ENCODE data around the gene INSIG1.

The INSIG1 gene

GRCh38 chr7:155303039-155303593 is 5.4 kb downstream of the INSIG1 start:
- no peak for DNase-seq
- in situ Hi-C loops (cut with HindIII; ENCODE audit: low pct_ligation_motif_present, low sequenced_read_pairs): loop anchor here (5.0 kb wide), 1 partner anchor 111 kb away; no protein-coding TSS in a partner anchor

DNA sequence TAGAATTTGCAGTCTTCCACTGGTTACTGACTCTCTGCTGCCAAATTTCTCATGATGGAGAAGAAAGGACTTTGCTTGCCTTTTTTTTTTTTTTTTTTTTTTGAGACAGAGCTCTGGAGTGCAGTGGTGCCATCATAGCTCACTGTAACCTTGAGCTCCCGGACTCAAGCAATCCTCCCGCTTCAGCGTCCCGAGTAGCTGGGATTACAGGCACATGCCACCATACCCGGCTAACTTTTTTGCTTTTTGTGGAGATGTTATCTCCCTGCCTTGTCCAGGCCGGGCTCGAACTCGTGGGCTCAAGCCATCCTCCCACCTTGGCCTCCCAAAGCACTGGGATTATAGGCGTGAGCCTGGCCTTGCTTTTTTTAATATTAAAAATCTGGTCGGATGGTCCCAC is 6.2 kb downstream of the INSIG1 start:
- no peak for DNase-seq
- peaks cover 52% of the 10 kb centered on the region for H3K36me3 ChIP-seq (replicated peaks)
- no peaks in the 10 kb centered on the region for H3K27me3 ChIP-seq (replicated peaks)
- TF ChIP-seq, protein P1, sequence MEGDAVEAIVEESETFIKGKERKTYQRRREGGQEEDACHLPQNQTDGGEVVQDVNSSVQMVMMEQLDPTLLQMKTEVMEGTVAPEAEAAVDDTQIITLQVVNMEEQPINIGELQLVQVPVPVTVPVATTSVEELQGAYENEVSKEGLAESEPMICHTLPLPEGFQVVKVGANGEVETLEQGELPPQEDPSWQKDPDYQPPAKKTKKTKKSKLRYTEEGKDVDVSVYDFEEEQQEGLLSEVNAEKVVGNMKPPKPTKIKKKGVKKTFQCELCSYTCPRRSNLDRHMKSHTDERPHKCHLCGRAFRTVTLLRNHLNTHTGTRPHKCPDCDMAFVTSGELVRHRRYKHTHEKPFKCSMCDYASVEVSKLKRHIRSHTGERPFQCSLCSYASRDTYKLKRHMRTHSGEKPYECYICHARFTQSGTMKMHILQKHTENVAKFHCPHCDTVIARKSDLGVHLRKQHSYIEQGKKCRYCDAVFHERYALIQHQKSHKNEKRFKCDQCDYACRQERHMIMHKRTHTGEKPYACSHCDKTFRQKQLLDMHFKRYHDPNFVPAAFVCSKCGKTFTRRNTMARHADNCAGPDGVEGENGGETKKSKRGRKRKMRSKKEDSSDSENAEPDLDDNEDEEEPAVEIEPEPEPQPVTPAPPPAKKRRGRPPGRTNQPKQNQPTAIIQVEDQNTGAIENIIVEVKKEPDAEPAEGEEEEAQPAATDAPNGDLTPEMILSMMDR (IDR thresholded peaks at IDR 0.05; ENCODE audit: low read depth, low read length, missing control alignments): no peak
- no peak overlapping the region for H3K4me3 ChIP-seq (ENCODE audit: low read depth, low read length)
- in situ Hi-C loops (cut with HindIII; ENCODE audit: low pct_ligation_motif_present, low sequenced_read_pairs): loop anchor here (5.0 kb wide), 1 partner anchor 112 kb away; no protein-coding TSS in a partner anchor
- no peak overlapping the region for H3K27ac ChIP-seq

More at GRCh38 chr7:155303039-155303593, 5.4 kb downstream of the INSIG1 start:
- TF ChIP-seq, protein P1 (IDR thresholded peaks at IDR 0.05; ENCODE audit: low read depth, low read length, missing control alignments): no peak
- Histone ChIP-seq H3K4me3 (ENCODE audit: low read depth, low read length) (no peak overlapping the region), H3K27ac (no peak overlapping the region), H3K27me3 (replicated peaks) (no peaks in the 10 kb centered on the region), H3K36me3 (replicated peaks) (peaks cover 44% of the 10 kb centered on the region)

DNA sequence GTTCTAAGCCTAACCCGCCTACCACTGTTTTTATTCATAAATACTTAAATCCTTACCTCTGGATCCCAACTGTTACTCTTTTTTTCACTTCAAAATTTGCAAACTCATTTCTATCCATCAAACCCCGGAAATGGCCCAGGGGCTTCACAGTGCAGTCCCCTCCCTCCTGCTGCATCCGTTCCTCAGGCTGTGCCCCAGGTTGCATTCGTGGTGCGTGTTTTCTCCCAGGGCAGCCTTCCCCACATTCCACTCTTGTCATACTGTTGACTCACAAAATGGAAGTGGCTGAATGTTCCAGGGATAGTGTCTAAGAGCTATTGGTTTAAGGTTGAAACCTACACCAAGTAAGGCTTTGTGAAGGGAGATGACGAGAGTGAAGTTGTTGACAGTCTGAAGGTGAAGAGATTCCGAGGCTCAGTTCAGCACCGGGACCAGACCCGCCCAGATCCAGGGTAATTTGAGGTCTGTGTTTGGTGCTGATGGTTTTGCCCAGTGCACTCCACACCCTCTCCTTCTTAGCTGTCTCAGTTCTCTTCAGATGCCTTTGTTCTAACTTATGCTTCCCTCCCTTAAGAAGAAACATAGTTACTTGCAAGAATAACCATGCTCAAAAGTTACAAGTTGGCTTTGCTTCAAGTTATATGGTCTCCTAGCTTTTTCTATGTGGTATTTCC is 7.7 kb downstream of the INSIG1 start:
- in situ Hi-C loops (cut with HindIII; ENCODE audit: low pct_ligation_motif_present, low sequenced_read_pairs): no loop called here
- Histone ChIP-seq H3K27me3 (replicated peaks) (no peaks in the 10 kb centered on the region), H3K36me3 (replicated peaks) (peaks cover 64% of the 10 kb centered on the region), H3K27ac (no peak overlapping the region), H3K4me3 (ENCODE audit: low read depth, low read length) (no peak overlapping the region)
- DNase-seq: no peak
- TF ChIP-seq, protein P1 (IDR thresholded peaks at IDR 0.05; ENCODE audit: low read depth, low read length, missing control alignments): no peak

GRCh38 chr7:155306673-155307470 is 9.2 kb downstream of the INSIG1 start:
- Histone ChIP-seq H3K4me3 (ENCODE audit: low read depth, low read length) (no peak overlapping the region), H3K27me3 (replicated peaks) (no peaks in the 10 kb centered on the region), H3K36me3 (replicated peaks) (peaks cover 68% of the 10 kb centered on the region), H3K27ac (no peak overlapping the region)
- TF ChIP-seq, protein P1 (IDR thresholded peaks at IDR 0.05; ENCODE audit: low read depth, low read length, missing control alignments): no peak
- DNase-seq: no peak
- in situ Hi-C loops (cut with HindIII; ENCODE audit: low pct_ligation_motif_present, low sequenced_read_pairs): no loop called here

GRCh38 chr7:155308330-155309020 is 10.8 kb downstream of the INSIG1 start:
- TF ChIP-seq, protein P1 (IDR thresholded peaks at IDR 0.05; ENCODE audit: low read depth, low read length, missing control alignments): no peak
- in situ Hi-C loops (cut with HindIII; ENCODE audit: low pct_ligation_motif_present, low sequenced_read_pairs): no loop called here
- H3K36me3 ChIP-seq (replicated peaks): peaks cover 59% of the 10 kb centered on the region
- no peak for DNase-seq
- H3K27me3 ChIP-seq (replicated peaks): no peaks in the 10 kb centered on the region
- H3K4me3 ChIP-seq (ENCODE audit: low read depth, low read length): no peak overlapping the region
- H3K27ac ChIP-seq: no peak overlapping the region
